Stimulated activated CD4-positive, alpha-beta T cell treated with anti-CD3 and anti-CD28 coated beads, Interleukin-12 subunit alpha, Interleukin-12 subunit beta, amount 100 ng/mL, for 4 hours (primary cell): ENCODE results near the gene UBA7.
"Not testable (repeated sequence)": the region's sequence is repeated elsewhere in the genome, so short reads cannot be mapped to it uniquely, and the experiment has no call there.

Experiments used
- DNase-seq: peaks from one replicate; pipeline ENCODE4 v3.0.0-alpha.2; 2020

Gene UBA7

DNA sequence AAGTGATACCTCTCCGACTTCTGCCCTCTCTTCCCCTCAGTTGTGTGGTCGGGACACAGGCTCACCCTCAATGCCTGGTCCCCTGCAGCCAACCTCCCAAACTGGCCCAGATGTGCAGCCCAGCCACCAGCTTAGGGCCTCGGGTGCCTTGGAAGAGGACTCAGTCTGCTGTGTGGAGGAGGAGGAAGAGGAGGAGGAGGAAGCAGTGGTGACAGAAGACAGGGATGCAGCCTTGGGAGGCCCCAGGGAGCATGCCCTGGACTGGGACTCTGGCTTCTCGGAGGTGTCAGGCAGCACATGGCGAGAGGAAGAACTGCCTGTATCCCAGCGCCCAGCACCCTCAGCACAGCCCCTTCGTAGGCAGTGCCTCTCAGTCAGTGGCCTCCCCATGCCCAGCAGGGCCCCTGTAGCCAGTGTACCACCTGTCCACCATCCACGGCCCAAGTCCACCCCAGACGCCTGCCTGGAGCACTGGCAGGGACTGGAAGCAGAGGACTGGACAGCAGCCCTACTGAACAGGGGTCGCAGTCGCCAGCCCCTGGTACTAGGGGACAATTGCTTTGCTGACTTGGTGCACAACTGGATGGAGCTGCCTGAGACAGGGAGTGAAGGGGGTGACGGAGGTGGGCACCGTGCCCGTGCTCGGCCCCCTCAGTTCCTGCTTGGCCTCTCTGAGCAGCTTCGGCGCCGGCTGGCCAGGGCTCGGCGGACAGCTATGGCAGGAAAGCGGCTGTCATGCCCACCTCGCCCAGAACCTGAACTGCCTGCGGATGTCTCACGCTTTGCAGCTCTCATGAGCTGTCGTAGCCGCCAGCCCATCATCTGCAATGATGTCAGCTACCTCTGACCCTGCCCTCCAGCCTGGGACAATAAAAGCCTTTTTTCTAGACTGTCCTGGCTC lies 9.4 kb downstream of the UBA7 start:
- no peak for DNase-seq

DNA sequence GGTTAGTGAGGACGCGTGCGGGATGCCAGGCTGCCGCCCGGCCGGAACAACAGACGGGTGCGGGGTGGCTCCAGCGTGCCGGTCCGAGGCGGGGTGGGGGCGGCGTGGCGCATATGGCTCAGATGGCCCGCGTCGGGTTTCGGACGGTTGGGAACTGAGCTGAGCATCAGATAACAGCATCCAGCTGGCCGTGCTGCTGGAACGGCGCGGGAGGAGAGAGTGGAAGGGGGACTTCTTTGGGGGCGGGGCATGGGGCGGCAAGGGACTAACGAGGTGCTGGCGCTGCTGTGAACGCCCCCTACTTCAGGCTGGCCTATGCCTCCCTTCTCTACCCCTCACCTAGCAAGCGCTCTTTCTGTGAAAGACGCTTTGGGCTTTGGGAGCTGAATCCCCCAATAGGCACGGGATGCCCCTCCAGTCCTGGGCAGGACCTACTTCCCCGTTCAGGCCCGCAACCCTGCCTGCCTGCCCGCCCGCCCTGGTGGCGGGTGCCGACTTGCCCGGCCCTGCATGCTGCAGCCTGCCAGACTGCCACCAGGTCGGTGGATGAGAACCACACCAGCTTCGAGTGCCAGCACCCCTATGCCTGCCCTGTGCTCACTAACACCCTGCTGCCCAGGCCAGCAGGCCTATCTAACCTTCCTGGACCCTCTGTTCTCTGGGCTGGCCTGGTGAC lies 10.2 kb downstream of the UBA7 start:
- peak; percentile 37 for DNase-seq

DNA sequence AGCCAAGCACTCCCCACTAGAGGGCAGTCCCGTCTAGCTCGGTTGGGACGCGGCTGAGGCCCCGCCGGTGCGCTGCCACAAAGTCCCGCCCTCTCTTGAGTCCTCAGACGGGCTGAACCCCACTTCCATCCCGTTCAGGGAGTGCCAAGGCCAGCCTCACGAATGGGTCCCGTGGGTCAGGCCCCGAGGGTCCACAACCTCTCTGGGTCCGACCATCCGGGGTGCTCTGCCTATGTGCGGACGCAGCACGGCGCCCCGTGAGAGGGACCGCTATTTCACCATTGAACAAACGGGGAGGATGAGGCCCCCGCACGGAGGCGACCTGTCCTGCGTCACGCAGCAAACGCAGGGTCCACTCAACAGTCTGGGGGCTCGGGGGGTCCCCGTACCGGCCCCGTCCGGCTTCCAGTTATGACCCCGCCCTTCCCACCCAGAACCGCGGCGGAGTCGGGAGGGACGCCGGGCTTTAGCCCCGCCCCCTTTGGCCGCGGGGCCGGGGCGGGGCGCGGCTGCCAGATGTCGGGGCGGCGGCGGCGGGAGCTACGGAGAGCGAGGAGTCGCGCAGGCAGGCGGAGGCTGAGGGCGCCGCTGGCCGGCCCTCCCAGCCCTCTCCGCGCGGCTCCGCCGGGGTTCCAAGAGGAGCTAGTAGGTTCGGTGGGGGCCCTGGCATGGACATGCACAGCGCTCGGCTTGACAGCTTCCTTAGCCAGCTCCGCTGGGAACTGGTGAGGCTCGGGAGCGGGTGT lies 10.9 kb downstream of the UBA7 start, which contains the start of gene INKA1:
INKA1 (plus strand) TSS at position 543 of the 746 bp plus-strand sequence; CDS start at position 675, 132 bp downstream.
- DNase-seq = peak; percentile 87

DNA sequence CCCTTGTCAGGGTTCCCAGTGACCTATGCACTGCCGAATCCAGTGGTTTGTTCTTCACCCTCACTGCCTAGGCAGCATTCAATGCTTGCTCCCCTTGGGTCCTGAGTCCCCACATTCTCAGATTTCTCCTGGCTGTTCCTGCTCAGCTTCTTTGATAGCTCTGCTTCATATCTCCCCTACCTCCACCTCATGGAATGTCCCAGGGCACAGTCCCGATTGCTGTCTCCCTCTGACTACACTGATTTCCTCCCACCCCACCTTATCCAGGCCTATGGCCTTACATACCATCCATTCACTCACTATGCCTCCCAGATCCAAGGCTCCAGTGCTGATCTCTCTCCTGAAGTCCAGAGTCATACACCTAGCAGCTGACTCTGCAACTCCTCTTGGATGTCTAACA lies 12.6 kb downstream of the UBA7 start:
- no peak for DNase-seq

DNA sequence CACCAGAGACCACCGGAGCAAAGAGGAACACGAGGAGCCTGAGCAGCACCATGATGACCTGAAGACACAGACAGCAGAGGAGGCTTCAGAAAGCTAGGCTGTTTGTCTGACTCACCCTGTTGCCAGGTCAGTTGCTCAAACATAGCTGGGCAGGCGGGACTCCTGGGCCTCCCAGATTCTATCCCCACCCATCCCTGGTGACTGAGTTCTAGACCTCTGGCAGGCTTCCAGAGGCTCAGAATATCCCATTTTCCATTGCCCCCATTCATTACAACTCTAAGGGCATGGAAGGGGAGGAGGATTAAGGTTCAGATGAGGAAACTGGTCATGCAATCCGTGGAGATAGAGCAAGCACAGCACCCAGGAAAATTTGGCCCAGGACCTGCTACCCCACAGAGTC lies 14.0 kb downstream of the UBA7 start, which contains the start of gene CDHR4:
CDHR4 (minus strand) TSS at position 113 of the 400 bp plus-strand sequence; CDS start at position 52, 61 bp downstream.
- DNase-seq = no peak

DNA sequence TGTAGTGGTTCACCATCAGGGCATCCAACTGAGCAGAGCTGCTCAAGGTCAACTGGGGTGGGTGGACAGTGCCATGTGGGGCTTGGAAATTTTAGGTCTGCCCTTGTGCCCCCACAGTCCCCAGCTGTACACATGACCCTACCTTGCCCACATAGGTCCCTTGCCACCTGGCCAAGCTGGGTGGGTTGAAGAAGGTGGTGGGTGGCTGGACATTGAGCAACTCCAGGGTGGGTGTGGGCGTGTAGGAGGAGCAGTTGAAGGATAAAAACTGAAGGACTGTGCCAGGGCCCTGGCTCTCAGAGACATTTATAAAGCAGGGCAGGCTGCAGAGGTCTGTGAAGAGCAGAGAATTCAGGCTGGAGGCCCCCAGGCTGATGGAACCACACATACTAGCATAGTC lies 14.6 kb downstream of the UBA7 start:
- DNase-seq = no peak

DNA sequence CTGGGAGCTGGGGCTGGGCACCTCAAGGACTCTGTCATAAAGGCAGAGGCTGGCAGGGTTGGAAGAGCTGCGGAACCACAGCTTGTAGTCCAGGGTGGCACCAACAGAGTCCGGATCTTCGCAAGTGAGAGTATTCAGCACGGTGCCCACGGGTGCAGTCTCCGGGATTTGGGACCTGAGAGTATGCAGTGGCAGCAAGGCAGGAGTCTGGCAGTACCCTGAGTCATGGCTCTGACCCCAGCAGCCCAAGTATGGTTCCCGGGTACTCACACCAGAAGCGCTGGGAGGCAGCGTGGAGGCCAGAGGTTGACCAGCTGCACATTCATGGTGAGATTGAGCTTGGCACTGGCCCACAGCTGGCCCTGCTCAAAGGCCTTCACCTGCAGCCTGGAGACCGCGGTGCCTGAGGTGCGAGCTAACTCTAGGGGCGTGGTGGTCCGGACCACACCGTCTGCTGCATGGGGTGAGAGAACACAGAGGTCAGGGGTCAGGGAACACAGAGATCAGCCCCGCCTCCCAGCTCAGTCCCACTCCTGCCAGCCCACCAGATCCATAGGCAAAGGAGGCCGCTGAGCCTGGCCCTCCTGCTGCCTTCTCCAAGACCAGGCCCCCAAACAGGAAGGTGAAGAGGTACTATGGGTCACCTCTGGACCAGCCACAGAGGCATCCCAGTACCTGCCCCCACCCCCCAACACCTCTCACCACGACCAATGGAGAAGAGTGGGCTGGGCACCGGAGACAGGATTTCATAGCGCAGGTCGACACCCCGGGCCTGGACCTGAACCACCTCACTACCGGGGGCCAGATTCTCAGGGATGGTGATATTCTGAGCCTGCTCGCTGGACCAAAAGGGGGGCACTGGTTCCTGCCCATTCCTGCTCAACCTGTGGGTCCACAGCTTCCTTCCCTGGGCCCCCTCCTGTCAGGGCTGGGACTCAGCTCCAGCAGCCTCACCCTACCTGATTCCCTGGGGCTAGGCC lies 18.5 kb downstream of the UBA7 start:
- no peak for DNase-seq

DNA sequence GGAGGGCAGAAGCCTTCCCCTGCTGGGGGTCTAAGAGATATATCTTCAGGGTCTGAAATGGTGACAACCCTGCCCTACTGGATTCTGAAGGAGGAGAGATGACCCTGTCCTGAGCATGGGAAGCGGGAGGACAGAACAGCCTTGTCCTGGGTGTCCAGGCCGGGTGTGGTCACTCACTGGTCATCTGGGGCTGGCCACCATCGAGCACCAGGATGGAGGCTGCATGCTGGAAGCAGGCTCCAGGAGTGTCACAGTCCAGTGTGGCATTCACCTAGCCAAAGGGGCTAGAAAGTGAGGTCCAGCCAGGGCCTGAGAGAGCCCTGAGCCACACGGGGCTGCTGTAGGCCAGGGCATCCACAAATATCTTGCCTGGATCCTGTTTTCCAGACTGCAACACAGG lies 19.3 kb downstream of the UBA7 start:
- DNase-seq = no peak

DNA sequence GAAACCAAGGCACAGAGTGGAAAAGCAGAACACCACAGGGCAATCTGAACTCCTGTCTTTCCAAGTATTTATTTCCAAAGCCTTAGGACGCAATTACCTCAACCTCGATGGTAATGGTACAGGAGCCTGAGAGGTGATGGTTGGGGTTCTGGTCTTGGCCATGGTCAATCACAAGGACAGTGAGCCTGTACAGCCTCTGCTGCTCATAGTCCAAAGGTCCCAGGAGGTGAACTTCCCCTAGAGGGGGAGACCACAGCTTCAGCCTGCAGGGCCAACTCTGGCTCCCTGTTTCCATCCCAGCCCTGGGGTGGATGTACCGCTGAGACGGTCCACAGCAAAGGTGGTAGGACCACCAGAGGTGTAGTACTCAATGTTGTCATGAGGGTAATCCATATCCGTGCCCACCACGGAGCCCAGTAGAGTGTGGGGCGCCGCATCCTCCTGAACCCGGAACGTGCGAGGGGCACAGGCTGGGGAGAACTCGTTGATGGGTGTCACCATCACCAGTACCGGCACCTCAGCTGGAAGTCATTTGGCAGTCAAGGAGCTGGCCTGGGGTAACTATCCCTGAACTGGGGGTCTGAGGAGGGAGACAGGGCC lies 20.2 kb downstream of the UBA7 start:
- no peak for DNase-seq

DNA sequence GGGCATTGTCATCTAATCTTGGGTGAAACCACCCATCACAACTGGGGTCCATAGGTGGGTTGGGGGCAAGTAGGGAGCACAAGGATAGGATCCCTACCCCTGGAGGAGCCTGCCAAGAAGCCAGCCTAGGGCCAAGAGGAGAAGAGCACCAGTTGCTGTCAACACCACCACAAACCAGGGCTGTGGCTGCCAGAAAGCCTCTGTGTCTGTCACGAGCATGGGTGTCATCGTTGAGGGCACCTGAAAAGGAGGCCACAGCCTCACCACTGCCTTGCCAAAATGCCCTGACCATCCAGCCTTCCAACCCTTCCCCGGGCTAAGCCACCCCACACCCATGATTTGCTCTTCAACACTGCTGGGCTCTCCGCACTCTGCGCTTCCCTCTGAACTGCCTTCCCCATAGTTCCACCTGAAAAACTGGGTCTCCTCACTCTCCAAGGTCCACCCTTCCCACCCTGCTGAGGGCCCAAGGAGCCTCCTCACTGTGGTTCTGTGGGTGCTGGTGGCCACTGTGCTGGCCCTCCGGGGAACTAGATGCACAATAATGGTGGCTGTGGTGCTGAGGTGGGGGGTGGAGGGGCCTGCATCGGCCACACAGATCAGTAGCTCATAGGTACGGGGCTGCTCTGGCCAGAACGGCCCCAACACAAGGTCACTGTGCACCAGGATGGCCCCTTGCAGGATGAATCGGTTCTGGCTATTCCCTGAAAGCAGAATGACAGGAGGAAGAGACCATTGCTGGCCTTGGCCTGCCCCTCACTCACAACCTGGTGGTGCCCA lies 21.2 kb downstream of the UBA7 start:
- DNase-seq = no peak

DNA sequence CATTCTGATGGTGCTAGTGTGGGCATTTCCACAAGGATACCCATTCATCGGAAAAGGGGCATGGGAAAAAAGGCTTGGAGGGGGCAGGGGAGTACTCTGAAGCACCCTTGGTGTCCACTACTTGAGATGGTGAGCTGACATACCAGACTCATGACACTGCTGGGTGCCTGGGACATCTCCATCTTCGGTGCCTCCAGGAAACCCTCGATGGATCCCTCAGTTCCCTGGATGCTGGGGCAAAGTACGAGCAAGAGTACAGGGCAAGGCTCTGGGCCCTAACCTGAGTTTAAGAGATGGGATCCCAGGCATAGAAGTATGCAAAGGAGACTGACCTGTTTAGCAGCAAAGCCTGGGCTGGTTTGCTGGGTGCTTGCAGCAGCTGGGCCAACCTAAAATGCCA lies 22.2 kb downstream of the UBA7 start:
- no peak for DNase-seq

DNA sequence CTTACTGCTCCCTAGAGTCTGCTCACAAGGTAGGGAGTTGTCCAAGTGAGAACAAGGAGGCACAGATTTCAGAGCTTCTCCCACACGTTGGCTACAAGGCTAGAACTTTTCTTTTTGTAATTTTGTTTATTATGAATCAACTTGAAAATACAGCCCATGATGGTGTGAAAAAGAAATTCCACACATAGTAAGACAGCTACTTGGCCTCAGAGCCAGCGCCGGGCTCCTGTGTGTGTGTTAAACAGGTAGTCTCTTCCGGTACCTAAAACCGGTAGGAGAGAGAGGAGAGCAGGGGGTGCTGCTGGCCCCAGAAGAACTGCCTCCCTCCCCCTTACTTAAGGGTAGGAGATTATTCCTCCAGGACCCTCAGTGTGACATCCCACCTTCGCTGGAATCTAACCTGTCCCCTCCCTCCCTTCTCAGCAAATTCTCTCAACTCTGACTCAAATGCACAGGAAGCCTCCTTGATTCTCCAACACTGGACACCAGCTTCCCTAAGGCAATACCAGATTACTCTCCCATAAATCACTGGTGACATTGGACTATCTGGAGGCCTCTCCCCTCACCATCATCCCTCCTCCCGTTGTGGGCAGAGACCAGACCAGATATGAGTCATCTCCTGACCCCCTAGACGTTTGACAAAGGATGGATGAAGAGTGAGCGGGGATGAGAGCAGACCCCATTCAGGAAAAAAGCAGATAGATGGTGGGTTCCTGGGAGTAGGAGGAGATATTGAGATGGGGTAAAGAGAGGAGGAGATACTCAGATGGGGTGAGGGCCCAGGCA lies 22.9 kb downstream of the UBA7 start:
- DNase-seq = no peak

DNA sequence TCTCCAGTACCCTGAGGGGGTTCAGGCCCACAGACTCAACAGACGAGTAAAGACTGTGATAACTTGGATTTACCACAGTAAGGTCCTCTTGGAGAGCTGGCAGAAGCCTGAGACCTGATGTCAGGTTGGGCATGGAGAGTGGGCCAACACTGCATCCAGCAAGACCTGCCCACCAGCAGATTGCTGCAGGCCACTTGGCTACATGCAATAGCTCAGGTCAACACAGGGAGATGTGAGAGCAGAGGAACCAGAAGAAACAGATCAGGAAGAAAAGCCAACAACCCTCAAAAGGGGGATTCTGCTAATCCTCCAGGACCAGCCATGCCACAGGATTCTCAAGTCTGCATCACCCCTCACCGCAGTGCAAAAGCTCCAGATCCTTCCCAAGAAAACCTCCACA lies 25.7 kb downstream of the UBA7 start:
- no peak for DNase-seq

DNA sequence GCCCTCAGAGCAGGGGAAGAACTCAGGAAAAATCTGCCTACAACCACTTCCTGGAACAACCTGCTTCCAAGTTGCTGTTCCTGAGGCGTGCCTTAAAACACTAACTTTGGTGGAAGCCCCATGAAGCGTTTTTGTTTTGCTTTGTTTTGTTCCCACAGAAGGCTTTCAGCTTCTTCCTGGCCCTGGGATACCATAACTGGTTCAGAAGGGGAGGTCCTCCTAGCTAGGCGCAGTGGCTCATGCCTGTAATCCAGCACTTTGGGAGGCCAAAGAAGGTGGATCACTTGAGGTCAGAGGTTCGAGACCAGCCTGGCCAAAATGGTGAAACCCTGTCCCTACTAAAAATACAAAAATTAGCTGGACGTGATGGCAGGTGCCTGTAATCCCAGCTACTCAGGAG lies 26.2 kb downstream of the UBA7 start:
- DNase-seq = no peak

DNA sequence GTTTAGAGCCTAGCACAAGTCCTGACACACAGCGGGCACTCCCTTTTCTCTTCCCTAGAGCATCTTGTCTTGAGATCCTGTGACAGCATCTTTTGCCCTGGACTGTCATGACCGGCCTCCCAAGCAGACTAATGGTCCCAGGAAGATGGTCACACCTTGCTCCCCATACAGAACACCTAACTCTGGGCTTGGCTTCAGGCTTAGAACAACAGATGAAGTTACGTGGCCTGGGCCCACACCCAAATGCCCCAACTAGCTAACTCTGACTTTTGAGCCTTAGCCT lies 26.6 kb downstream of the UBA7 start:
- no peak for DNase-seq

DNA sequence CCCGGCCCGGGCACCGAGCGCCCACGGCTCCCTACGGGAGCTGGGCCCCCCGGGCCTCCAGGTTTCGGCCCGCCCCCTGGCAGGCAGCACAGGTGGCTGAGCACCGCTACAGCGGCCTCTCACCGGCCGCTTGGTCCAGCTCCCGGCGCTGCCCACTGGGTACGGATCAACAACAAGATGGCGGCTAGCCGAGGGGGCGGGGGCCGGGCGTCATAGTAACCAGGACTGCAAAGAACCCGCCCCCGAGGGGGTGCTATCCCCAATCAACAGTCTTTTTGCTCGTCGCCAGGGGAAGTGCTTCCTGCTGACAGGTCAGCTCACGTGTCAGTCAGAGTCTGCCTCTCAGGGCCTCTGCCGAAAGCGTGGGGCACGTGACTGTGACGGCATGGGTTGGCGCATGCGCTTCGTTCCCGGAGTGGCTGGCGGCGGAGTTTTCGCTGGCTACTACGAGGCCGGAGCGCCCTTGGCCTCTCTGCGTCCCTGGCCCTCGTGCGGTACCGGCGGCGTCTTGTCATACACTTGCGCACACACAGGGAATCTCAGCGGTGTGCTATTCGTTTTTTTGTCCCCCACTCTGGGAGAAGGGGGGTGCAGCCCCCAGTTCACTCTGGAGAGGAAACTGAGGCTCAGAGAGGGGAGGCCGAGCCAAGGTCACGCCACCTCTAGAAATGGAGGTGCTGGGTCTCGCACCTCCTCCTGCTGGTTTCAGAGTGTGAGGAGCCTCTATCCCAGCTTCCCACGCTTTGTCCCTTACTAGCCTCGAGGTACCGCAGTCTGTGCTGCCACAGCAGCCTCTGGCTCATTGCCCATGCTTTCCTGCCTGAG lies 27.2 kb downstream of the UBA7 start, which contains the start of gene IP6K1:
IP6K1 (minus strand) TSS at position 186 of the 825 bp plus-strand sequence. CDS start 38,502 bp downstream, outside the sequence.
- DNase-seq = peak; percentile 98

DNA sequence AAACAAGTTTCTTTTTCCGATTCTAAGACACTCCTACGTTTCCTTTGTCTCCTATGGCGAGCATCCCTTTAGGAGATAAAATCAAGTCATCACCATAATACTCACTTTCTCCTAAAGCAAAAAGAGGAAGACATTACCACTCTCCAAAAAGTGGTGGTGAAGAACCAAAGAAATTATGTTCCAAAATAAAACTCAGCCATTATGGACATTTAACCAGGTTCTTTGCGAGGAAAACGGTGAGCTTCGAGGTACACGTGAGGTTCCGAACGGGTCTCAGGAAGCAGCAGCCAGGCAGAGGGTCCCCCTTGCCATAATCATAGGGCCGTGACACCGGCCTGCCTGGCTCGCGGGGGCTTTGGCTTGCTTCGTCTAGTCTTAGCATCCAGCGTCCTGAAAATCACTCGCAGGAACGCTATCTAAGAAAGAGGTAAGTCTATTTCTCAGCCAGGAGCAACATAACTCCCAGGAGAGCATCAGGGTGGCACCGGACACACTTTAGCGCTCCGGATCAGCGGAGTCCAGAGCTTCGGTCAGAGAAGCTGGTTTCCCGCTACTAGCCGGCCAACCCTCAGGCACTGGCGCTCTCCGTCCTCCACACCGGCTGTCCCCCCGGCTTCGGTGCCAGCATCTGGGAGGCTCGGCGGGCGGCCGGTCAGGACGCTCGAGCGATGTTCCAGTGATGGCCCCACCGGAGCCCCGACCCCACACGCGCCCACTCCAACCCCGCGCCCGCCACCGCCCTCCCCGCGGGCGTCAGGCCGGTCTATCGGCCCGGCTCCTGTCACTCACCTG lies 28.0 kb downstream of the UBA7 start:
- peak; percentile 16 for DNase-seq

DNA sequence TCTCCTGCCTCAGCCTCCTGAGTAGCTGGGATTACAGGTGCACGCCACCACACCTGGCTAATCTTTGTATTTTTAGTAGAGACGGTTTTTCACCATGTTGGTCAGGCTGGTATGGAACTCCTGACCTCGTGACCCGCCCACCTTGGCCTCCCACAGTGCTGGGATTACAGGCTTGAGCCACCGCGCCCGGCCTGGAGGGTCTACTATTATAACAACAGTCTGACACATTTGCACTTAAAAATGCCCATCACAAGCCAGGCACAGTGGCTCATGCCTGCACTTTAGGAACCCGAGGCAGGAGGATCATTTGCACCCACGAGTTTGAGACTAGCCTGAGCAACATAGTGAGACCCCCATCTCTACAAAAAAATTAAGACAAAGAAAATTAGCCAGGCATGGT lies 31.5 kb downstream of the UBA7 start:
- not testable (repeated sequence) for DNase-seq
